K562 (cell line): ENCODE measurements around the gene POLRMT. TPM values are rescaled to one million over a fixed set of nuclear protein-coding genes. Genes with fewer than 3 reads are reported as not detected.

Experiments
- ATAC-seq: fragments of 200-7000 bp; cut with Tn5 transposase; 3 replicates; pipeline ENCODE4 v1.9.1; 2020; ENCODE audit warnings: moderate library complexity
- BruUV-seq: library from RNA; stranded (reverse); fragments of 400-500 nt; replicated peaks from 2 replicates; lab custom pipeline; 2021; lab: Mats Ljungman, UMichigan
- CTCF ChIA-PET: fragments of 300-600 bp; formaldehyde crosslinking; extraction: SDS; loops from one replicate; lab custom pipeline; 2021; ENCODE audit warnings: low intra/inter-chr PET ratio; lab: Yijun Ruan, JAX
- POLR2A ChIA-PET: fragments of 300-600, 350-650 bp; sonication (Branson Sonifier 250); formaldehyde crosslinking; extraction: SDS; loops from one replicate; lab custom pipeline; 2021; ENCODE audit warnings: antibody characterized with exemption, inconsistent platforms; lab: Yijun Ruan, JAX
- DNase-seq, 4 experiments: peaks; one replicate each; pipeline versions ENCODE4 v3.0.0 to v3.0.0-alpha.2; 2011 to 2018; ENCODE audit warnings: low spot score in 3 of 4, mixed read lengths in 3 of 4; ENCODE audit errors: extremely low read depth in 1 of 4
- FAIRE-seq: peaks from 2 replicates; lab custom pipeline; 2011; peaks lifted over from hg19 to GRCh38; lab: Jason Lieb, UNC
- H2AFZ ChIP-seq: 2 replicates; pipeline ENCODE4 v1.6.0; 2011; ENCODE audit warnings: low read depth, low read length, control low read depth, inconsistent platforms
- H3K27ac ChIP-seq: fragments of 200-600 bp; 3 replicates; pipeline ENCODE4 v1.8.0; 2011; ENCODE audit warnings: low read depth, mild to moderate bottlenecking, control low read depth, inconsistent platforms, low read length, moderate library complexity, mixed read lengths; ENCODE audit errors: extremely low read depth
- H3K27me3 ChIP-seq, 2 experiments: fragments of 300-600 bp in 1 of 2; 2 replicates in 1 of 2; 3 replicates in 1 of 2; pipeline versions ENCODE4 v1.6.0 to v1.8.0; 2011; ENCODE audit warnings: inconsistent platforms in 2 of 2, low read length in 2 of 2, mild to moderate bottlenecking in 1 of 2, mixed read lengths in 1 of 2, moderate library complexity in 1 of 2; ENCODE audit not compliant: control insufficient read depth in 2 of 2, insufficient read depth in 2 of 2
- H3K36me3 ChIP-seq: fragments of 300-600 bp; 3 replicates; pipeline ENCODE4 v1.8.0; 2011; ENCODE audit warnings: mild to moderate bottlenecking, low read length, inconsistent platforms; ENCODE audit not compliant: control insufficient read depth, insufficient read depth
- H3K4me1 ChIP-seq, 2 experiments: fragments of 200-600 bp in 1 of 2; replicated peaks in 1 of 2; 2 replicates in 1 of 2; 3 replicates in 1 of 2; pipeline versions ENCODE4 v1.5.1 to v1.8.0; 2011; ENCODE audit warnings: inconsistent platforms in 2 of 2, low read length in 2 of 2, mild to moderate bottlenecking in 1 of 2, mixed read lengths in 1 of 2, moderate library complexity in 1 of 2; ENCODE audit not compliant: control insufficient read depth in 2 of 2, insufficient read depth in 2 of 2
- H3K4me2 ChIP-seq: 2 replicates; pipeline ENCODE4 v1.6.1; 2011; ENCODE audit warnings: low read length, control low read depth, inconsistent platforms, mixed read lengths; ENCODE audit not compliant: insufficient read depth
- H3K4me3 ChIP-seq: fragments of 200-600 bp; sonication (generic), shearing (Covaris generic); 2 replicates; pipeline ENCODE4 v1.5.1; 2016; ENCODE audit warnings: control low read depth, inconsistent platforms
- H3K79me2 ChIP-seq: fragments of 200-600 bp; 3 replicates; pipeline ENCODE4 v1.8.0; 2011; ENCODE audit warnings: low read length, inconsistent platforms; ENCODE audit not compliant: control insufficient read depth, insufficient read depth
- H3K9ac ChIP-seq, 2 experiments: 2 replicates each; pipeline versions ENCODE4 v1.6.0 to v1.6.1; 2011; ENCODE audit warnings: low read depth in 2 of 2, low read length in 2 of 2, control low read depth in 1 of 2, inconsistent platforms in 1 of 2, mild to moderate bottlenecking in 1 of 2, mixed read lengths in 1 of 2; ENCODE audit not compliant: insufficient read depth in 1 of 2
- H3K9me1 ChIP-seq: one replicate; pipeline ENCODE4 v1.6.0; 2011; ENCODE audit warnings: inconsistent platforms, mild to moderate bottlenecking, low read length, moderate library complexity; ENCODE audit not compliant: control insufficient read depth, insufficient read depth
- H3K9me3 ChIP-seq: replicated peaks from 2 replicates; pipeline ENCODE4 v1.5.1; 2011; ENCODE audit warnings: low read depth, low read length, inconsistent platforms; ENCODE audit not compliant: control insufficient read depth, insufficient read depth
- H4K20me1 ChIP-seq: replicated peaks from 2 replicates; pipeline ENCODE4 v1.6.1; 2011; ENCODE audit warnings: low read length, inconsistent platforms, mixed read lengths; ENCODE audit not compliant: control insufficient read depth, insufficient read depth
- OTX1 ChIP-seq: fragments of 450-650 bp; formaldehyde crosslinking; IDR thresholded peaks from 2 replicates; pipeline ENCODE4 v1.4.0; 2022; ENCODE audit warnings: mild to moderate bottlenecking
- POLR2G ChIP-seq: fragments of 200-400 bp; formaldehyde crosslinking; IDR thresholded peaks from 2 replicates; pipeline ENCODE4 v1.6.1; 2017; ENCODE audit warnings: low read depth, mild to moderate bottlenecking, antibody characterized with exemption, low read length, moderate library complexity
- RBFOX2 ChIP-seq: fragments of 200-400 bp; formaldehyde crosslinking; IDR thresholded peaks from 2 replicates; pipeline ENCODE4 v1.6.1; 2017; ENCODE audit warnings: low read depth, mild to moderate bottlenecking, low read length, moderate library complexity
- WGBS: fragments of 100-300 bp; shearing (Covaris generic); methylation state at CpG from one replicate; pipeline ENCODE4 v1.1.6; 2016; ENCODE audit warnings: low coverage, mixed read lengths; ENCODE audit not compliant: insufficient coverage; ENCODE audit errors: missing lambda C conversion rate; 5-methylcytosine and 5-hydroxymethylcytosine counted together
- in situ Hi-C: fragments of 300-500 bp; cut with MboI; formaldehyde crosslinking; loops from 4 replicates; pipeline ENCODE4 v1.15.0; 2018; ENCODE audit warnings: inconsistent platforms, mixed read lengths
- intact Hi-C: fragments of 100-400 bp; cut with micrococcal nuclease; formaldehyde crosslinking; loops from 2 replicates; pipeline ENCODE4 v1.14.2; 2022
- polyA plus RNA-seq, 8 experiments: library from polyadenylated mRNA; depleted of rRNA in 4 of 8; stranded (reverse) in 5 of 8; unstranded in 3 of 8; fragments of >200 nt; fragmentation: Nextera tagmentation in 2 of 8; fragmentation: Illumina TruSeq in 1 of 8; extraction: Ambion mirVana in 2 of 8; extraction: Trizol in 1 of 8; gene quantifications; 2 replicates each; pipeline versions ENCODE4 v1.2.1 to v1.2.3, GENCODE V29; 2011 to 2014; ENCODE audit warnings: inconsistent platforms in 1 of 8, missing spikeins in 1 of 8
- total RNA-seq, 7 experiments: library from RNA; depleted of rRNA in 6 of 7; stranded (reverse); fragments of >200 nt in 6 of 7; fragmentation: Illumina TruSeq in 2 of 7; extraction: Trizol in 2 of 7; gene quantifications; 2 replicates each; pipeline versions ENCODE4 v1.2.1 to v1.2.3, GENCODE V29; 2011 to 2021; ENCODE audit warnings: low replicate concordance in 1 of 7
- TF ChIP-seq, protein P1 (sequence below), 2 experiments: IDR thresholded peaks; 2 replicates each; pipeline ENCODE4 v1.6.1; 2011; ENCODE audit warnings: borderline replicate concordance in 1 of 2, control low read depth in 1 of 2, low read depth in 1 of 2, low read length in 1 of 2, mild to moderate bottlenecking in 1 of 2, mixed read lengths in 1 of 2, moderate library complexity in 1 of 2; ENCODE audit not compliant: insufficient read depth in 1 of 2, insufficient read length in 1 of 2, poor library complexity in 1 of 2, severe bottlenecking in 1 of 2; ENCODE audit errors: extremely low read depth in 1 of 2

The POLRMT gene
- total and polyA plus RNA-seq, 9 of the 15 experiments (the other 6 are each of a cell fraction or from before 2014, with no cell fraction given) = 30.3 to 144 (median 68.0) TPM

DNA sequence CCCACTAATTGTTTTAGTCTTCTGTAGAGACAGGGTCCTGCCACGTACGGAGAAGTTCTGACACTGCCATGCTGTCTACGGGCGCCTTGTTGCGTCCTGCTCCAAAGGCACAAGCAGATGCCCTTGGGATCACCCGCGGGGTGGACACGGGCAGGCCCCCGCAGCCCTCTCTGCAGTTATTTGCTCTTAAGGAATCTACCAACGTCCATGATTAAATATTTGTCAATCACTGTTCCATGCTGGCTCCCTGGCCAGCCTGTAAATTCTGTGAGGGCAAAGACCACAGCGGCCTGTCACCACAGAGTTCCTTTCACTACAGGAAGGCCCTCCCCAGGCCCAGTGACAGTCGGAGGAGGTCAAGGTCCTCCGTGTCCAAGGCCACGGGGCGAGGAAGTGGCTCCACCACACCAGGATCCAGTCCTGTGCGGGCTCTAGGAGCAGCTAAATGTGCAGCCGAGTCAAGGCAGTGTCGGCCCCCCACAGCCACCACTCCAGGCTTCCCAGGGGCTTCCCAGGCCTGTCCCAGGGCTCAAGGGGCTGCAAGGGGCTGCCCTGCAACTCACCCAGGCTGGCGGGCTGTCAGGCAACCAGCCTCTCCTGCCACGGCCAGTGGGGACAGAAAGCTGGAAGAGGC, 27.6 kb upstream of the POLRMT start:
- DNase-seq (no peak), ATAC-seq (no peak), FAIRE-seq (peak; percentile 44)
- Histone ChIP-seq H3K9me1 (peaks cover 14% of the 10 kb centered on the region), H3K4me1 (peaks cover 21 to 77% of the 10 kb centered on the region in 2 experiments), H4K20me1 (peaks cover 46% of the 10 kb centered on the region), H3K27me3 (no peaks in the 10 kb centered on the region), H3K4me2 (peak overlapping the region; percentile 88), H3K9ac (peak overlapping the region; percentile 97), H3K36me3 (peaks cover 57% of the 10 kb centered on the region; the same call in 2 of the 3 replicates), H3K79me2 (peaks cover 71% of the 10 kb centered on the region), H3K4me3 (peak overlapping the region; percentile 100), H3K27ac (peak overlapping the region; percentile 98), H2AFZ (no peak overlapping the region), H3K9me3 (peaks cover 5% of the 10 kb centered on the region)
- WGBS = 59% methylated on average over 17 of the region's 20 CpGs
- ChIA-PET CTCF (no interaction called here), POLR2A (interaction anchor here (0.6 kb wide), 1 partner anchor 246 kb away, joined by 4 read pairs; no protein-coding TSS in a partner anchor)
- in situ Hi-C loops (no loop called here), intact Hi-C loops (no loop called here)
- BruUV-seq = no TSS peak
- no peak for TF ChIP-seq OTX1 (CRISPR knock-in tag)
- TF ChIP-seq POLR2G = peak; percentile 30; the same call in 1 of the 2 replicates
- TF ChIP-seq, protein P1, sequence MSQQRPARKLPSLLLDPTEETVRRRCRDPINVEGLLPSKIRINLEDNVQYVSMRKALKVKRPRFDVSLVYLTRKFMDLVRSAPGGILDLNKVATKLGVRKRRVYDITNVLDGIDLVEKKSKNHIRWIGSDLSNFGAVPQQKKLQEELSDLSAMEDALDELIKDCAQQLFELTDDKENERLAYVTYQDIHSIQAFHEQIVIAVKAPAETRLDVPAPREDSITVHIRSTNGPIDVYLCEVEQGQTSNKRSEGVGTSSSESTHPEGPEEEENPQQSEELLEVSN (IDR thresholded peaks at IDR 0.05; ENCODE audit: borderline replicate concordance in 1 of 2, extremely low read depth in 1 of 2, insufficient read depth in 1 of 2, insufficient read length in 1 of 2, low read depth in 1 of 2, low read length in 1 of 2, poor library complexity in 1 of 2, severe bottlenecking in 1 of 2) = no peak
- TF ChIP-seq RBFOX2 = peak; percentile 44
